ENCODE measurements around the gene IL18. TPM values are rescaled to one million over a fixed set of nuclear protein-coding genes. Genes with fewer than 3 reads are reported as not detected.
"Not testable (repeated sequence)": the region's sequence is repeated elsewhere in the genome, so short reads cannot be mapped to it uniquely, and the experiment has no call there.

IL18 gene
- 10 to 100 TPM; 10.4 to 70.9 (median 30.8) TPM for total RNA-seq

DNA sequence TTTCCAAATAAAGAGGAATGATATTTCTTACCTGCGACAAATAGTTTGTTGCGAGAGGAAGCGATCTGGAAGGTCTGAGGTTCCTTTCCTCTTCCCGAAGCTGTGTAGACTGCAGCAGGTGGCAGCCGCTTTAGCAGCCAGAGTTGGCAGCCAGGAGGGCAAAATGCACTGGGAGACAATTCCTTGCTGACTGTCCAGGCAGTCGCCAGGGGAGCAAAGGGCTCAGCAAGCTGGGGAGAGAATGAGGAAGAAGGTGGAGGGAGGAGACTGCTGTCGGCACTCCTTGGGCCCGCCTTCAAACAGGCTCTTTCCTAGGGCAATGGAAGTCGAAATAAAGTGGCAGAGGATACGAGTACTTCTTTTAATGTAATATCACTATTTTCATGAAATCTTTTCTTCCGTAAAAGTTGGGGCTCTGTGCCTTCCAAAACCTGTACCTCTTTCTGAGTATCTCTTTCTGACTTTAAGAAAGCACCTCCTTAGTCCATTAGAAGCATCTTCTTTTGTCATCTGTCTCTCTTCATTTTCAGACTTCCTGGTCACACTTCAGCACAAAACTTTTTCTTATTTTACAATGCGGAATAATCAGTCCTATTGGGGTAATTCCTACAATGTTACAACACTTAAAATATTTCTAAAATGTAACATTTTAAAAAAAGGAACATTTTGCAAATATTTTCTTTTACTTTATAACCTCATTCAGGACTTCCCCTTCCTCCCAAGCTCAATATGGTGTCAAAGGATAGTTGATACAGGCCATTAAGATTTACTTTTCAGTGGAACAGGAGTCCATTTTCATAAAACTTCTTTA, at the start of gene IL18:
IL18 (minus strand) TSS at position 220 of the 811 bp plus-strand sequence. CDS start 9,041 bp downstream, outside the sequence.
- DNase-seq (ENCODE audit: low spot score) (no peak), ATAC-seq (ENCODE audit: low FRiP score) (peak; percentile 72)
- TF ChIP-seq, protein P1, sequence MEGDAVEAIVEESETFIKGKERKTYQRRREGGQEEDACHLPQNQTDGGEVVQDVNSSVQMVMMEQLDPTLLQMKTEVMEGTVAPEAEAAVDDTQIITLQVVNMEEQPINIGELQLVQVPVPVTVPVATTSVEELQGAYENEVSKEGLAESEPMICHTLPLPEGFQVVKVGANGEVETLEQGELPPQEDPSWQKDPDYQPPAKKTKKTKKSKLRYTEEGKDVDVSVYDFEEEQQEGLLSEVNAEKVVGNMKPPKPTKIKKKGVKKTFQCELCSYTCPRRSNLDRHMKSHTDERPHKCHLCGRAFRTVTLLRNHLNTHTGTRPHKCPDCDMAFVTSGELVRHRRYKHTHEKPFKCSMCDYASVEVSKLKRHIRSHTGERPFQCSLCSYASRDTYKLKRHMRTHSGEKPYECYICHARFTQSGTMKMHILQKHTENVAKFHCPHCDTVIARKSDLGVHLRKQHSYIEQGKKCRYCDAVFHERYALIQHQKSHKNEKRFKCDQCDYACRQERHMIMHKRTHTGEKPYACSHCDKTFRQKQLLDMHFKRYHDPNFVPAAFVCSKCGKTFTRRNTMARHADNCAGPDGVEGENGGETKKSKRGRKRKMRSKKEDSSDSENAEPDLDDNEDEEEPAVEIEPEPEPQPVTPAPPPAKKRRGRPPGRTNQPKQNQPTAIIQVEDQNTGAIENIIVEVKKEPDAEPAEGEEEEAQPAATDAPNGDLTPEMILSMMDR (IDR thresholded peaks at IDR 0.05): no peak

DNA sequence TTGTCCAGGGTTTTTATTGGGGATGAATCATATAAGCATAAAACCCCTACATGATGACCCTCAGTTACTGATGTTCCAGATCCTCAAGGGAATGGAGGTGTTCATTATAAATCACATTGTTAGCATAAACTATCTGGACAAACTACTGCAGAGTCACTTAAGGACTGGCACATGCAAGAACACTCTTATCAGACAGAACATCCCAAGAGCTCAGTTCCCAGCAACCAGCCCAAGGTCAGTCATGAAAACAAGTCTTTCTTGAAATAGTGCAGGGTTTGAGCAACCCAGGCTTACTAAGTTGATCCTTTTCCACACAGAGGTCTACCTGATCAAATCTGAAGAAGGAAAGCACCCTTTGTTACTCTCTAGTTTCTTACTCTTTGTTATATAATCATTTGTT, 48.8 kb upstream of the IL18 start:
- ATAC-seq (ENCODE audit: low FRiP score): no peak
- TF ChIP-seq, protein P1 (IDR thresholded peaks at IDR 0.05): no peak

DNA sequence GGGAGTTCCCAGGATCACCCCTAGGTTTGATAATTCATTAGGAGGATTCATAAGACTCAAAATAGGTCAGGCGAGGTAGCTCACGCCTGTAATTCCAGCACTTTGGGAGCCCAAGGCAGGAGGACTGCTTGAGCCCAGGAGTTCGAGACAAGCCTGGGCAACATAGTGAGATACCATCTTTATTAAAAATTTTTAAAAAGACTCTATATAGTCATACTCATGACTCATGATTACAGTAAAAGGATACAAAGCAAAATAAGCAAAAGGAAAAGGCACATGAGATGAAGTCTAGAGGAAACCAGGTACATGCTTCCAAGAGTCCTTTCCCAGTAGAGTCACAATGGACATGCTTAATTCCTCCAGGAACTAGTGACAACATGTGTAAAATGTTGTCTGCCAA, 48.4 kb upstream of the IL18 start:
- TF ChIP-seq, protein P1 (IDR thresholded peaks at IDR 0.05): no peak
- ATAC-seq (ENCODE audit: low FRiP score): peak; percentile 51

More for the DNA sequence above, 48.8 kb upstream of the IL18 start:
- DNase-seq (ENCODE audit: low spot score): no peak

DNA sequence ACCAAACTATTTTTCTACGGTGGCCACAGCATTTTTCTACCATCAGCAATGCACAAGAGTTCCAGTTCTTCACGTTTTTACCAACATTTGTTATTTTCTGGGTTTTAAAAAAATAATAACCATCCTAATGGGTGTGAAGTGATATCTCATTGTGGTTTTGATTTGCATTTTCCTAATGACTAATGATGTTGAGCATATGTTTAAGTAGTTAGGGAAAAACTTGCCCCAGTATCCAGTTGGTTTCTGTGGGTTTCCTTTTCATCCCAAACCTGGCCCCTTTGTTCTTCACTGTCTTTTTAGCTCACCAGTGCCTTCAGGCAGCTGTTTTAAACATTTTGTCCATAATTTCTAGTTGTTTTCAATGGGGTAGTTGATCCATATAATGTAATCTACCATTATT, 47.6 kb upstream of the IL18 start:
- DNase-seq (ENCODE audit: low spot score) (no peak), ATAC-seq (ENCODE audit: low FRiP score) (no peak)
- TF ChIP-seq, protein P1 (IDR thresholded peaks at IDR 0.05): no peak

More for the DNA sequence above, 48.4 kb upstream of the IL18 start:
- no peak for DNase-seq (ENCODE audit: low spot score)

DNA sequence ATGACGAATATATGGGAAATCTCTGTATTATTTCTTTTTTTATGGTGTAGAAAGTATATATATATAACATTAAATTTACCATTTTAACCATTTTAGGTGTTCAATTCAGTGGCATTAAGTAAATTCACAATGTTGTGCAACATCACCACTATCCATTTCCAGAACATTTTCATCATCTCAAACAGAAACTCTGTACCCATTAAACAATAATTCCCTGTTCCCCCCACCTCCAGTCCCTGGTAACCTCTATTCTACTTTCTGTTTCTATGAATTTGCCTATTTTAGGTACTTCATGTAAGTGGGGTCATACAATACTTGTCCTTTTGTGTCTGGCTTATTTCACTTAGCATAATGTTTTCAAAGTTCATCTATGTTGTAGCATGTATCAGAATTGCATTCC, 47.0 kb upstream of the IL18 start:
- ATAC-seq (ENCODE audit: low FRiP score) (no peak), DNase-seq (ENCODE audit: low spot score) (no peak)
- TF ChIP-seq, protein P1 (IDR thresholded peaks at IDR 0.05): no peak

DNA sequence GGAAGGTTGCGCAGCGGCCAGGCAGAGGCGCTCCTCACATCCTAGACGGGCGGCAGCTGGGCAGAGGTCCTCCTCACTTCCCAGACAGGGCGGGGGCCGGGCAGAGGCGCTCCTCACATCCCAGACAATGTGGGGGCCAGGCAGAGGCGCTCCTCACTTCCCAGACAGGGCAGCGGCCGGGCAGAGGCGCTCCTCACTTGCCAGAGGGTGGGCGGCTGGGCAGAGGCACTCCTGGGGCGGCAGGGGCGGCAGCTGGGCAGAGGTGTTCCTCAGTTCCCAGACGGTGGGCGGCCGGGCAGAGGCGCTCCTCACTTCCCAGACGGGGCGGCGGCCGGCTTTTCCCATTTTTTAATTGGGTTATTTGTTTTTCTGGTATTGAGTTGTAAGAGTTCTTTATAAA, 42.2 kb upstream of the IL18 start:
- TF ChIP-seq, protein P1 (IDR thresholded peaks at IDR 0.05): no peak
- DNase-seq (ENCODE audit: low spot score): no peak
- ATAC-seq (ENCODE audit: low FRiP score): no peak

DNA sequence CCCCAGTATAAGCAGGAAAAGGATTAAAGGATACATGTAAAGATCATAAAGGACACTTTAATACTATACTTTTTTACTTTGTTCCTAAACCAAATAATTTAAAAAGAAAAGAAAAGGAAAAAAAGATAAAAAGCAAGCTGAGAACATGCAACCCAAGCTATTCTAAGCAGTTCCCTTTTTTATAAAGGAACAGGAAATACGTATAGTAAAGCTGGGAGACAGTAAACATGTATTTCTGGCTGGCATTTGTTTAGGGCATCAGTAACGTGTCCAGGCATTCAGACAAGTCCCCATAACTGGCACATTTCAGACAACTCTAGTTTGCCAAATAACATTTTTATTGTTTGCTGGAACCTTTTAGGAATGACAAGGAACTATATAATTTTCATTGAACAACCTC, 36.4 kb upstream of the IL18 start:
- DNase-seq (ENCODE audit: low spot score): no peak
- no peak for ATAC-seq (ENCODE audit: low FRiP score)
- TF ChIP-seq, protein P1 (IDR thresholded peaks at IDR 0.05): no peak

DNA sequence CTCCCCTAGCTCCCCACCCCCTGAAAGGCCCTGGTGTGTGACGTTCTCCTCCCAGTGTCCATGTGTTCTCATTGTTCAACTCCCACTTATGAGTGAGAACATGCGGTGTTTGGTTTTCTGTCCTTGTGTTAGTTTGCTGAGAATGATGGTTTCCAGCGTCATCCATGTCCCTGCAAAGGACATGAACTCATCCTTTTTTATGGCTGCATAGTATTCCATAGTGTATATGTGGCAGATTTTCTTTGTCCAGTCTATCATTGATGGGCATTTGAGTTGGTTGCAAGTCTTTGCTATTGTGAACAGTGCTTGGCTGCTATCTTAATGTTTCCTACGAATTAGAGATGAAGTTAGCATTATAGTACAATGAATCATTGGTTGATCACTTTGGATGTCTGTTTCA, 35.2 kb upstream of the IL18 start:
- not testable (repeated sequence) for ATAC-seq (ENCODE audit: low FRiP score)

More for the DNA sequence above, 35.2 kb upstream of the IL18 start:
- DNase-seq (ENCODE audit: low spot score): not testable (repeated sequence)

All from omental fat pad (tissue), 4 donors.